ENCODE data around the gene NTF3.

NTF3 gene

GRCh38 chr12:5409619-5410018 is 22.3 kb upstream of the NTF3 start:
- no peak for DNase-seq (ENCODE audit: low spot score)
- no peak for TF ChIP-seq CTCF (IDR thresholded peaks at IDR 0.05; ENCODE audit: borderline replicate concordance, control extremely low read depth, extremely low read depth, insufficient read depth, missing control alignments)
- in situ Hi-C loops (cut with MboI; ENCODE audit: low sequenced_read_pairs, unreplicated experiment), result no loop called here

- no peak for DNase-seq (ENCODE audit: low spot score)
- in situ Hi-C loops (cut with MboI; ENCODE audit: low sequenced_read_pairs, unreplicated experiment), result no loop called here
- no peak for TF ChIP-seq CTCF (IDR thresholded peaks at IDR 0.05; ENCODE audit: borderline replicate concordance, control extremely low read depth, extremely low read depth, insufficient read depth, missing control alignments)
Observed at GRCh38 chr12:5416571-5416970, 15.3 kb upstream of the NTF3 start.

GRCh38 chr12:5417500-5417899 is 14.4 kb upstream of the NTF3 start:
- no peak for TF ChIP-seq CTCF (IDR thresholded peaks at IDR 0.05; ENCODE audit: borderline replicate concordance, control extremely low read depth, extremely low read depth, insufficient read depth, missing control alignments)
- DNase-seq (ENCODE audit: low spot score), result no peak
- in situ Hi-C loops (cut with MboI; ENCODE audit: low sequenced_read_pairs, unreplicated experiment), result no loop called here

- peak; percentile 10 for DNase-seq (ENCODE audit: low spot score)
- in situ Hi-C loops (cut with MboI; ENCODE audit: low sequenced_read_pairs, unreplicated experiment), result no loop called here
- no peak for TF ChIP-seq CTCF (IDR thresholded peaks at IDR 0.05; ENCODE audit: borderline replicate concordance, control extremely low read depth, extremely low read depth, insufficient read depth, missing control alignments)
Observed at GRCh38 chr12:5428332-5429221, 3.3 kb upstream of the NTF3 start.

- in situ Hi-C loops (cut with MboI; ENCODE audit: low sequenced_read_pairs, unreplicated experiment), result no loop called here
- DNase-seq (ENCODE audit: low spot score), result no peak
- no peak for TF ChIP-seq CTCF (IDR thresholded peaks at IDR 0.05; ENCODE audit: borderline replicate concordance, control extremely low read depth, extremely low read depth, insufficient read depth, missing control alignments)
Observed at GRCh38 chr12:5429741-5430557, 2.0 kb upstream of the NTF3 start.

- peak; percentile 32 for DNase-seq (ENCODE audit: low spot score)
- in situ Hi-C loops (cut with MboI; ENCODE audit: low sequenced_read_pairs, unreplicated experiment), result no loop called here
- TF ChIP-seq CTCF (IDR thresholded peaks at IDR 0.05; ENCODE audit: borderline replicate concordance, control extremely low read depth, extremely low read depth, insufficient read depth, missing control alignments), result no peak
Observed at GRCh38 chr12:5430641-5431603, 986 bp upstream of the NTF3 start.

Data from GM13976 (cell line).